Ovary (tissue), 10 donors: ENCODE results near the gene GSTP1. TPM values are rescaled to one million over a fixed set of nuclear protein-coding genes. Genes with fewer than 3 reads are reported as not detected.

Source experiments
- DNase-seq, 5 donors: peaks; one replicate each; pipeline ENCODE4 v3.0.0-alpha.2; 2019 to 2020
- H3K27ac ChIP-seq, 2 donors: fragments of 200-600 bp; one replicate each; pipeline versions ENCODE4 v1.5.1 to v1.8.0; 2019 to 2022
- H3K27me3 ChIP-seq: fragments of 200-600 bp; one replicate; pipeline ENCODE4 v1.8.0; 2022
- H3K36me3 ChIP-seq: fragments of 200-600 bp; sonication (generic); one replicate; pipeline ENCODE4 v1.5.1; 2019
- H3K4me1 ChIP-seq: one replicate; pipeline ENCODE4 v1.8.1; 2013; ENCODE audit warnings: mild to moderate bottlenecking, moderate library complexity; ENCODE audit not compliant: insufficient read depth
- H3K4me3 ChIP-seq: fragments of 200-600 bp; sonication (generic); one replicate; pipeline ENCODE4 v1.5.1; 2017
- H3K9me3 ChIP-seq, 2 donors: fragments of 200-600 bp in 1 of 2; sonication (generic) in 1 of 2; one replicate each; pipeline versions ENCODE4 v1.5.1 to v1.8.1; 2013 to 2019; ENCODE audit warnings: mild to moderate bottlenecking in 1 of 2, moderate library complexity in 1 of 2
- CTCF ChIP-seq, 3 donors: fragments of 450-650 bp in 2 of 3; fragments of 200-600 bp in 1 of 3; IDR thresholded peaks; one replicate each; pipeline versions ENCODE4 v1.5.1 to v1.8.0; 2016 to 2022; ENCODE audit warnings: antibody characterized with exemption in 3 of 3, mild to moderate bottlenecking in 1 of 3
- EP300 ChIP-seq: sonication (generic); formaldehyde crosslinking; IDR thresholded peaks from one replicate; pipeline ENCODE4 v1.6.1; 2017; ENCODE audit warnings: antibody characterized with exemption
- POLR2A ChIP-seq: fragments of 450-650 bp; IDR thresholded peaks from one replicate; pipeline ENCODE4 v1.6.1; 2017; ENCODE audit warnings: antibody characterized with exemption, mild to moderate bottlenecking, moderate library complexity
- WGBS, 3 donors: extraction: QIAGEN DNeasy Blood & Tissue Kit in 1 of 3; methylation state at CpG; one replicate each; pipeline versions ENCODE4 v1.1.5 to v1.1.7; 2013 to 2017; 5-methylcytosine and 5-hydroxymethylcytosine counted together
- intact Hi-C, 4 donors: fragments of 100-400 bp; cut with DNase I; formaldehyde crosslinking; loops; one replicate each; pipeline versions ENCODE4 v1.11.0 to v1.15.1; 2022 to 2023
- long read RNA-seq, 3 donors: library from polyadenylated mRNA in 2 of 3; unstranded in 2 of 3; transcript quantifications; one replicate each; pipeline ENCODE4 v2.0.0 and lab custom pipeline, GENCODE V29; 2021 to 2026
- polyA plus RNA-seq, 2 donors: library from polyadenylated mRNA; stranded (reverse); fragments of 200-250 nt in 1 of 2; fragments of 350-450 nt in 1 of 2; fragmentation: Illumina TruSeq in 1 of 2; extraction: RNeasy Lipid Tissue Mini Kit (QIAGEN cat#74804) in 1 of 2; gene quantifications; one replicate each; pipeline ENCODE4 v1.2.3, GENCODE V29; 2013 to 2014
- total RNA-seq, 7 donors: library from RNA; depleted of rRNA in 2 of 7; stranded (reverse); fragments of >200 nt in 2 of 7; fragmentation: NEBNext Ultra II Directional in 3 of 7; extraction: Animal tissue kit (Norgen Biotek cat#: 25700) in 3 of 7; gene quantifications; one replicate each; pipeline versions ENCODE4 v1.1.0 to v1.2.4, GENCODE V29; 2016 to 2023
- donor health status: DM: no; HTN: no; CAD: no; lungs with moderate emphysema.
- donor health status: DM: no; HTN: no; CAD: no.
- donor health status: Bipolar disorder and iron deficiency.
- donor health status: DM: yes; HTN: yes; CAD: no.
- donor health status: DM: no; HTN: no; CAD: no.
- donor health status: DM: yes; HTN: yes; CAD: no.

GSTP1 gene
- total RNA-seq, result 1,000 to 10,000 TPM in 1 of 7 donors, 100 to 1,000 TPM in 6; 358 to 1,321 (median 474) TPM
- 100 to 1,000 TPM; 189 to 444 TPM for polyA plus RNA-seq
- long read RNA-seq, donor 1, transcript GSTP1-202 (7 exons, 961 nt), result major isoform, 205 of 255 reads
- long read RNA-seq, donor 1, partial matches to known transcripts, result 29 of 255 reads
- long read RNA-seq, donor 1, other reads (novel, unspliced or antisense), result 20 of 255 reads
- long read RNA-seq, donor 2, transcript GSTP1-202 (7 exons, 961 nt), result major isoform, 277 of 347 reads
- long read RNA-seq, donor 2, transcript GSTP1-203 (3 exons, 736 nt), result minor isoform, 15 of 347 reads
- long read RNA-seq, donor 2, partial matches to known transcripts, result 54 of 347 reads
- long read RNA-seq, donor 2, other reads (novel, unspliced or antisense), result 0 of 347 reads
- long read RNA-seq, donor 3, transcript GSTP1-202 (7 exons, 961 nt), result major isoform, 290 of 338 reads
- long read RNA-seq, donor 3, partial matches to known transcripts, result 32 of 338 reads
- long read RNA-seq, donor 3, other reads (novel, unspliced or antisense), result 14 of 338 reads

- intact Hi-C loops, result loop anchor here in 1 of 4 donors (5.0 kb wide), 1 partner anchor 156 kb away; the partner anchor contains the start of gene RPS6KB2
- Histone ChIP-seq H3K36me3 (no peaks in the 10 kb centered on the region), H3K4me1 (peaks cover 7% of the 10 kb centered on the region), H3K27ac (peak within 1 kb of the TSS; percentile 97 to 98), H3K27me3 (no peaks in the 10 kb centered on the region), H3K9me3 (no peaks in the 10 kb centered on the region), H3K4me3 (peak within 1 kb of the TSS; percentile 90)
- DNase-seq, result peak; percentile 93 to 96 (median 94)
- WGBS, 3 donors, result 1 to 2% (median 2%) methylated on average over 38 to 81 of the region's 81 CpGs
- TF ChIP-seq EP300 (no peak), CTCF (IDR thresholded peaks at IDR 0.05) (peak; percentile 76 to 98 (median 96)), POLR2A (peak; percentile 92)
Observed at GRCh38 chr11:67583247-67584204, at the start of gene GSTP1. Gene GSTP1 (plus strand): TSS chr11:67583812. CDS start chr11:67583844, 32 bp downstream.

GRCh38 chr11:67534070-67534679 is 49.4 kb upstream of the GSTP1 start:
- Histone ChIP-seq H3K4me1 (peaks cover 6% of the 10 kb centered on the region), H3K4me3 (no peak overlapping the region), H3K27me3 (no peaks in the 10 kb centered on the region), H3K27ac (no peak overlapping the region), H3K9me3 (no peaks in the 10 kb centered on the region), H3K36me3 (no peaks in the 10 kb centered on the region)
- intact Hi-C loops, result no loop called here
- TF ChIP-seq CTCF (IDR thresholded peaks at IDR 0.05), result no peak
- WGBS, 3 donors, result 49 to 57% (median 50%) methylated on average over 4 of the region's 4 CpGs
- no peak for DNase-seq

DNA sequence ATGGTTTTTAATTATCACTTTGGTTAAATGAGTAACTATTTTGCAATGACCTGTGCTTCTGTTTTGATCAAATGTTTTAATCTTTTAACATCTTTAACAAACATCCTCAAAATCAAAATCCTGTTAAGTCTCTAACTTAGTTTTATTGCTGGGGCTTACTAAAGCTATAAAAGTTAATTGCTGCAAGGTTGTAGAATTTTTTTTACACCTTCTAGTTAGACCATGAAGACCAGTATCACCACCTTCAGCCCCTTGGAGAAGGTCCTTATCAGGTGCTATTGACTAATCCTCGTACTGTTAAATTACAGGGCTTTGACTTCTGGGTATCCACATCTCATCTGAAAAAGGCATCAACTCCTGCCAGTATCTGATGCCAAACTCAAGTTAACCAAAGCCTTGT is 48.1 kb upstream of the GSTP1 start:
- no peaks in the 10 kb centered on the region for H3K9me3 ChIP-seq
- H3K36me3 ChIP-seq, result no peaks in the 10 kb centered on the region
- intact Hi-C loops, result no loop called here
- TF ChIP-seq POLR2A (no peak), EP300 (no peak), CTCF (IDR thresholded peaks at IDR 0.05) (no peak)
- no peak for DNase-seq
- WGBS, 3 donors, result 86 to 98% (median 94%) methylated on average over 1 of the region's 1 CpG
- H3K27me3 ChIP-seq, result no peaks in the 10 kb centered on the region
- H3K4me1 ChIP-seq, result peaks cover 6% of the 10 kb centered on the region
- H3K4me3 ChIP-seq, result no peak overlapping the region
- no peak overlapping the region for H3K27ac ChIP-seq

DNA sequence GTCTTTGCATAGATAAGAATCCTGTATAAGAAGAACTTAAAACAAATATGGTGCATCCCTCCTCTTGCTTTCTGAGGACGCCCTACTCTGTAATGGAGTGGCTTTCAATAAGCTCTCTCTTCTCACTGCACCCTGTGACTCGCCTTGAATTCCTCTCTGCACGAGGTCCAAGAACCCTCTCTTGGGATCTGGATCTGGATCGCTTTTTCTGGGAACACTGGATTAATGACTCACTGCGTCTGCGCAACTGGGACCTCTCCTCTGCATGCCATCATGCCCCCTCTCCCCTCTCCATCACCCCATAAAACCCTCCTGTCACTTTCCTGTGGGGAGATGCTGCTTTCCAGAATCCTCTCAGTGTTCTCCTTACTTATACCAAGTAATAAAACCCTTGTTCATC is 45.3 kb upstream of the GSTP1 start:
- H3K36me3 ChIP-seq, result no peaks in the 10 kb centered on the region
- H3K27me3 ChIP-seq, result no peaks in the 10 kb centered on the region
- no peak overlapping the region for H3K4me3 ChIP-seq
- no peaks in the 10 kb centered on the region for H3K9me3 ChIP-seq
- DNase-seq, result no peak
- TF ChIP-seq CTCF (IDR thresholded peaks at IDR 0.05) (no peak), POLR2A (no peak), EP300 (no peak)
- no peak overlapping the region for H3K27ac ChIP-seq
- peaks cover 2% of the 10 kb centered on the region for H3K4me1 ChIP-seq
- 62 to 66% (median 63%) methylated on average over 6 of the region's 6 CpGs for WGBS, 3 donors
- intact Hi-C loops, result no loop called here
